Endothelial cell of umbilical vein (primary cell): ENCODE data around the gene KRABD2.
"Not testable (repeated sequence)": the region's sequence is repeated elsewhere in the genome, so short reads cannot be mapped to it uniquely, and the experiment has no call there.

ENCODE experiments used
- BruUV-seq: library from RNA; stranded (reverse); fragments of 400-500 nt; replicated peaks from 2 replicates; lab custom pipeline; 2021; lab: Mats Ljungman, UMichigan
- CTCF ChIA-PET: fragments of 300-600, 350-600 bp; sonication (Branson Sonifier 250); formaldehyde crosslinking; loops from one replicate; lab custom pipeline; 2021; ENCODE audit warnings: antibody characterized with exemption, inconsistent platforms; lab: Charles Lee
- POLR2A ChIA-PET: fragments of 300-600, 350-600 bp; sonication (Branson Sonifier 250); formaldehyde crosslinking; loops from one replicate; lab custom pipeline; 2021; ENCODE audit warnings: antibody characterized with exemption, inconsistent platforms; lab: Charles Lee
- DNase-seq: peaks from one replicate; pipeline ENCODE4 v3.0.0-alpha.2; 2011; ENCODE audit warnings: low read depth, low spot score
- FAIRE-seq: peaks from 2 replicates; lab custom pipeline; 2011; peaks lifted over from hg19 to GRCh38; lab: Jason Lieb, UNC
- H2AFZ ChIP-seq: 2 replicates; pipeline ENCODE4 v1.6.0; 2012; ENCODE audit warnings: low read depth, low read length, control low read depth, inconsistent platforms
- H3K27ac ChIP-seq: 2 replicates; pipeline ENCODE4 v1.5.1; 2011; ENCODE audit warnings: low read depth, mild to moderate bottlenecking, control low read depth, low read length, moderate library complexity; ENCODE audit not compliant: insufficient read depth
- H3K27me3 ChIP-seq, 2 experiments: 2 replicates each; pipeline versions ENCODE4 v1.6.0 to v1.6.1; 2011; ENCODE audit warnings: low read length in 2 of 2, mixed read lengths in 1 of 2; ENCODE audit not compliant: control insufficient read depth in 2 of 2, insufficient read depth in 2 of 2
- H3K36me3 ChIP-seq, 2 experiments: 2 replicates in 1 of 2; 3 replicates in 1 of 2; pipeline ENCODE4 v1.5.1; 2011; ENCODE audit warnings: low read length in 2 of 2, mild to moderate bottlenecking in 1 of 2, moderate library complexity in 1 of 2; ENCODE audit not compliant: control insufficient read depth in 2 of 2, insufficient read depth in 2 of 2; ENCODE audit errors: extremely low read depth in 1 of 2
- H3K4me1 ChIP-seq: 3 replicates; pipeline ENCODE4 v1.5.1; 2011; ENCODE audit warnings: mild to moderate bottlenecking, low read length; ENCODE audit not compliant: control insufficient read depth, insufficient read depth; ENCODE audit errors: extremely low read depth
- H3K4me2 ChIP-seq: 2 replicates; pipeline ENCODE4 v1.6.1; 2011; ENCODE audit warnings: low read length, control low read depth, mixed read lengths; ENCODE audit not compliant: insufficient read depth
- H3K4me3 ChIP-seq, 3 experiments: fragments of 200-600 bp in 1 of 3; sonication (generic), shearing (Covaris generic) in 1 of 3; replicated peaks in 1 of 3; 2 replicates each; pipeline ENCODE4 v1.5.1; 2011 to 2016; ENCODE audit warnings: control low read depth in 3 of 3, low read length in 3 of 3, mild to moderate bottlenecking in 2 of 3, inconsistent platforms in 1 of 3, low read depth in 1 of 3, moderate library complexity in 1 of 3; ENCODE audit not compliant: insufficient read depth in 1 of 3
- H3K79me2 ChIP-seq: 2 replicates; pipeline ENCODE4 v1.6.0; 2012; ENCODE audit warnings: low read length, inconsistent platforms; ENCODE audit not compliant: control insufficient read depth, insufficient read depth
- H3K9ac ChIP-seq: replicated peaks from 2 replicates; pipeline ENCODE3; 2011; ENCODE audit warnings: low read length, control low read depth; ENCODE audit not compliant: insufficient read depth; ENCODE audit errors: extremely low read depth
- H3K9me1 ChIP-seq: replicated peaks from 3 replicates; pipeline ENCODE4 v1.6.0; 2011; ENCODE audit warnings: mild to moderate bottlenecking, low read length; ENCODE audit not compliant: control insufficient read depth, insufficient read depth; ENCODE audit errors: extremely low read depth
- H3K9me3 ChIP-seq: replicated peaks from 2 replicates; pipeline ENCODE4 v1.5.1; 2012; ENCODE audit warnings: low read length, inconsistent platforms; ENCODE audit not compliant: control insufficient read depth, insufficient read depth
- H4K20me1 ChIP-seq: replicated peaks from 2 replicates; pipeline ENCODE3; 2011; ENCODE audit warnings: mild to moderate bottlenecking, low read length; ENCODE audit not compliant: control insufficient read depth, insufficient read depth; ENCODE audit errors: extremely low read depth
- EZH2 ChIP-seq: IDR thresholded peaks from 2 replicates; pipeline ENCODE4 v1.6.1; 2012; ENCODE audit warnings: borderline replicate concordance, low read depth, mild to moderate bottlenecking, moderate library complexity, low read length, inconsistent platforms; ENCODE audit not compliant: severe bottlenecking
- FOS ChIP-seq: IDR thresholded peaks from 2 replicates; pipeline ENCODE4 v1.6.1; 2011; ENCODE audit warnings: mild to moderate bottlenecking, low read length, moderate library complexity, borderline replicate concordance; ENCODE audit not compliant: insufficient read depth
- GATA2 ChIP-seq: IDR thresholded peaks from 2 replicates; pipeline ENCODE4 v1.7.0; 2011; ENCODE audit warnings: low read depth, mild to moderate bottlenecking, moderate library complexity, mixed read lengths, low read length; ENCODE audit not compliant: insufficient read length, insufficient read depth
- JUN ChIP-seq: IDR thresholded peaks from 2 replicates; pipeline ENCODE4 v1.6.1; 2011; ENCODE audit warnings: borderline replicate concordance, low read depth; ENCODE audit not compliant: insufficient read length, insufficient read depth
- MAX ChIP-seq: IDR thresholded peaks from 2 replicates; pipeline ENCODE4 v1.6.1; 2011; ENCODE audit not compliant: insufficient read depth, insufficient read length
- MYC ChIP-seq: IDR thresholded peaks from one replicate; pipeline ENCODE4 v1.6.1; 2011; ENCODE audit warnings: mild to moderate bottlenecking, low read depth, low read length
- POLR2A ChIP-seq: IDR thresholded peaks from 2 replicates; pipeline ENCODE4 v1.6.1; 2012; ENCODE audit warnings: low read depth, mild to moderate bottlenecking, control low read depth, low read length
- POLR2AphosphoS5 ChIP-seq: IDR thresholded peaks from 2 replicates; pipeline ENCODE4 v1.6.1; 2012; ENCODE audit warnings: low read depth, mild to moderate bottlenecking, control low read depth, low read length, moderate library complexity; ENCODE audit not compliant: insufficient read depth
- dilution Hi-C: fragments of 300-500 bp; cut with MboI; formaldehyde crosslinking; loops from one replicate; pipeline ENCODE4 v1.15.0; 2019; ENCODE audit warnings: low sequenced_read_pairs; ENCODE audit not compliant: extremely low pct_ligation_motif_present
- intact Hi-C: fragments of 100-400 bp; cut with micrococcal nuclease; formaldehyde crosslinking; loops from one replicate; pipeline ENCODE4 v1.10.0; 2022
- TF ChIP-seq, protein P1 (sequence below), 2 donors: IDR thresholded peaks; 1 replicate in 1 of 2; 2 replicates in 1 of 2; pipeline ENCODE4 v1.5.1; 2011; ENCODE audit warnings: low read length in 2 of 2, mild to moderate bottlenecking in 2 of 2, moderate library complexity in 2 of 2, control low read depth in 1 of 2, inconsistent platforms in 1 of 2, low read depth in 1 of 2; ENCODE audit not compliant: insufficient read depth in 1 of 2; ENCODE audit errors: extremely low read depth in 1 of 2

KRABD2 gene

DNA sequence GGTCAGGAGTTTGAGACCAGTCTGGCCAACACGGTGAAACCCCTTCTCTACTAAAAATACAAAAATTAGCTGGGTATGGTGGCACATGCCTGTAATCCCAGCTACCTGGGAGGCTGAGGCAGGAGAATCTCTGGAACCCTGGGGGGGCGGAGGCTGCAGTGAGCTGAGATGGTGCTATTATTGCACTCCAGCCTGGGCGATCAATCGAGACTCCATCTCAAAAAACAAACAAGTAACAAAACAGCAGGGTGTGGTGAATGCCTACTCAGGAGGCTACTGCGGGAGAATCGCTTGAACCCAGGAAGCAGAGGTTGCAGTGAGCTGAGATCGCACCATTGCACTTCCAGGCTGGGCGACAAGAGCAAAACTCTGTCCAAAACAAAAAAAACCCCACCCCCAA, 1.6 kb upstream of the KRABD2 start:
- H3K27ac ChIP-seq, H3K9me3 ChIP-seq, BruUV-seq, H3K9ac ChIP-seq, H4K20me1 ChIP-seq, FAIRE-seq, H2AFZ ChIP-seq, H3K27me3 ChIP-seq, H3K4me2 ChIP-seq, dilution Hi-C loops, intact Hi-C loops, H3K9me1 ChIP-seq, DNase-seq, H3K4me3 ChIP-seq: not testable (repeated sequence)
- CTCF ChIA-PET: interaction anchor here (2.4 to 3.2 kb wide), 2 partner anchors 18 to 43 kb away, joined by 16 to 22 read pairs; no protein-coding TSS in a partner anchor
- H3K4me1 ChIP-seq: peaks cover 33% of the 10 kb centered on the region
- H3K79me2 ChIP-seq: peaks cover 46% of the 10 kb centered on the region
- peaks cover 23 to 30% of the 10 kb centered on the region in 2 experiments for H3K36me3 ChIP-seq
- POLR2A ChIA-PET: interaction anchor here (2.9 kb wide), 1 partner anchor 52 kb away, joined by 16 read pairs; no protein-coding TSS in a partner anchor

DNA sequence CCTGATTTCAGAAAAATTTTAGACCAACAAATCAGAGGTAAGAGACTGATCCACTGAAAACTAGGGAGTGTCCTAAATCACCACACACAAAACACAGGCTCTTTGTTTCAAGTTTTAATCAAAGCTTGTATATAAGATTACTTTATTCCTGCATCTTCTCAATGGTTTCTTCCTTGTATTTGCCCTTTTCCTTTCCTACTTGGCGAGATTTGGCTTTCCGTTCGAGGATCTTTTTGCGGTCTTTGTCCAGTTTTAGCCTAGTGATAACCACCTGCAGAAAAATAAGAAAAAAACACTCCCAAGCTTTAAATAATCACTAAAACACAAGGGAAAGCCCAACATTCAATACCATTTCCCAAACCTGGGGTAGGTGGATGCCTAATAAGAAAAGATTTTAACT, 918 bp upstream of the KRABD2 start:
- FAIRE-seq: no peak
- H3K36me3 ChIP-seq: peaks cover 23 to 30% of the 10 kb centered on the region in 2 experiments
- no TSS peak for BruUV-seq

More for the DNA sequence above, 918 bp upstream of the KRABD2 start:
- Histone ChIP-seq H3K27me3 (no peaks in the 10 kb centered on the region), H3K79me2 (peaks cover 41% of the 10 kb centered on the region), H3K9me1 (no peaks in the 10 kb centered on the region), H3K4me3 (no peak overlapping the region), H3K9ac (no peak overlapping the region), H4K20me1 (no peaks in the 10 kb centered on the region), H2AFZ (no peak overlapping the region), H3K4me2 (no peak overlapping the region), H3K27ac (no peak overlapping the region), H3K4me1 (peaks cover 33% of the 10 kb centered on the region), H3K9me3 (no peaks in the 10 kb centered on the region)
- DNase-seq: no peak
- intact Hi-C loops (no loop called here), dilution Hi-C loops (no loop called here)
- CTCF ChIA-PET: interaction anchor here (1.1 to 3.3 kb wide), 9 partner anchors 15 to 122 kb away, joined by 3 to 39 read pairs (median 7); partner anchors contain the start of gene SLC25A35
- POLR2A ChIA-PET: interaction anchor here (1.1 to 2.9 kb wide), 4 partner anchors 17 to 89 kb away, joined by 3 to 21 read pairs (median 10); partner anchors contain the start of gene RANGRF
- TF ChIP-seq POLR2AphosphoS5 (no peak), FOS (no peak), EZH2 (no peak), JUN (no peak), MYC (no peak), GATA2 (no peak), MAX (no peak), POLR2A (no peak)
- TF ChIP-seq, protein P1, sequence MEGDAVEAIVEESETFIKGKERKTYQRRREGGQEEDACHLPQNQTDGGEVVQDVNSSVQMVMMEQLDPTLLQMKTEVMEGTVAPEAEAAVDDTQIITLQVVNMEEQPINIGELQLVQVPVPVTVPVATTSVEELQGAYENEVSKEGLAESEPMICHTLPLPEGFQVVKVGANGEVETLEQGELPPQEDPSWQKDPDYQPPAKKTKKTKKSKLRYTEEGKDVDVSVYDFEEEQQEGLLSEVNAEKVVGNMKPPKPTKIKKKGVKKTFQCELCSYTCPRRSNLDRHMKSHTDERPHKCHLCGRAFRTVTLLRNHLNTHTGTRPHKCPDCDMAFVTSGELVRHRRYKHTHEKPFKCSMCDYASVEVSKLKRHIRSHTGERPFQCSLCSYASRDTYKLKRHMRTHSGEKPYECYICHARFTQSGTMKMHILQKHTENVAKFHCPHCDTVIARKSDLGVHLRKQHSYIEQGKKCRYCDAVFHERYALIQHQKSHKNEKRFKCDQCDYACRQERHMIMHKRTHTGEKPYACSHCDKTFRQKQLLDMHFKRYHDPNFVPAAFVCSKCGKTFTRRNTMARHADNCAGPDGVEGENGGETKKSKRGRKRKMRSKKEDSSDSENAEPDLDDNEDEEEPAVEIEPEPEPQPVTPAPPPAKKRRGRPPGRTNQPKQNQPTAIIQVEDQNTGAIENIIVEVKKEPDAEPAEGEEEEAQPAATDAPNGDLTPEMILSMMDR (IDR thresholded peaks at IDR 0.05; ENCODE audit: extremely low read depth in 1 of 2, insufficient read depth in 1 of 2, low read depth in 1 of 2, low read length in 2 of 2): no peak
